Stimulated activated CD8-positive, alpha-beta memory T cell treated with anti-CD3 and anti-CD28 coated beads, Interleukin-7, amount 100 ng/mL, for 24 hours (primary cell): ENCODE data around the gene TAF1.
"Not testable (repeated sequence)": the region's sequence is repeated elsewhere in the genome, so short reads cannot be mapped to it uniquely, and the experiment has no call there.

Source experiments
- DNase-seq: peaks from one replicate; pipeline ENCODE4 v3.0.0-alpha.2; 2020; ENCODE audit warnings: low read depth

The TAF1 gene

DNA sequence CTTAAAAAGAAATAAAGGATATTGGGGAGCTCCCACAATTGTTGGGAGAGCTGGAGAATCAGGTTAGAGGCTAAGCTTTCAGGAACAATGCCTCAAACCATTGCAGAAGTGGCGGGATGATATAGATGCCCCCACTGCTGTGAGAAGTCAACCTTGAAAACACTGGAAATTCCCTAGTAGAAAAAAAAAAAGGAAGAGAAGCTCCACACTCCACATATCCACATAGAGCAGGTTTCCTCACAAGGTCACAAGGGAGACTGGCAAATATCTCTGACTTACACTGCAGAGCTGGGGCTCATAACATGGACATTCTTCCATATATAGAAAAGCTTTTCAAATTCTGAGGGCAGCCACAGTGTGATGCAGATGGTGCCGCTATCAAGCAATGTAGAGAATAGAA lies 144.0 kb downstream of the TAF1 start:
- DNase-seq, result no peak

DNA sequence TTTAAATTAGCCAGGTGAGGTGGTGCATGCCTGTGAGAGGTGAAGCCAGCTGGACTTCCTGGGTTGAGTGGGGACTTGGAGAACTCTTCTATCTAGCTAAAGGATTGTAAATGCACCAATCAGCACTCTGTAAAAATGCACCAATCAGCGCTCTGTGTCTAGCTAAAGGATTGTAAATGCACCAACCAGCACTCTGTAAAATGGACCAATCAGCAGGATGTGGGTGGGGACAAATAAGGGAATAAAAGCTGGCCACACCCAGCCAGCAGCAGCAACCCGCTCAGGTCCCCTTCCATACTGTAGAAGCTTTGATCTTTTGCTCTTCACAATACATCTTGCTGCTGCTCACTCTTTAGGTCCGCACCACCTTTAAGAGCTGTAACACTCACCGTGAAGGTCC lies 147.6 kb downstream of the TAF1 start:
- DNase-seq, result not testable (repeated sequence)

DNA sequence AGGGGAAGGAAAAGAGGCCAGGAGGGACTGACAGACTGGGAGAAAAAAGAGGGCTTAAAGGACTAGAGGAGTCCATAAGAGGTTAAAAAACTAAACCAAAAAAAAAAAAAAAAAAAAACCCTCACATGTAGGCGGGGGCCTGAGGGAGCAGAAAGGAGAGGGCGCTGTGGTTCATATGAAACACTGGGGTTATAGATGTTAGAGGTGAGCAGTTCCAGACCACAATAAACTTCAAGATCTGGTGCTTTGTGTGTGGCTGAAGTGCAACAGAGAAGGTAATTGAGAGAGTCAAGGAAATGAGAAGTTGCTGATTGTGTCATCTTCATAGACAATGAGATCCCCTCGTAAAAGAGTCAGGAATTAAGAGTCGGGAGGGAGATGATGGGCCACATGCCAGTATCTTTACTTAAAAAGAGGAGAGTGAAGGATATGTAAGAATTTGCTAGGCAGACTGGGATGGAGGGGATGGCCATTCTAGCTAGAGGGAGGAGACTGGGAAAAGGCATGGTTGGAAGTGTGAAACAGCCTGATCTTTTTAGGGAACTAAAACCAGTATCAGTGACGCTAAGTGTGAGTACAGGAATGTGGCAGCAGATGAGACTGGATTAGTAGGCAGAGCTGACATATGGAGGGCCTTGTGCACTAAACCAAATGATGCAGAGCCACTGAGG lies 148.3 kb downstream of the TAF1 start:
- DNase-seq, result no peak

- DNase-seq, result no peak
These were observed 148.9 kb downstream of the TAF1 start for GRCh38 chrX:71515038-71515396.
